NAMALWA (cell line): Measurements from ENCODE around the gene PLXNB3.
"Not testable (repeated sequence)": the region's sequence is repeated elsewhere in the genome, so short reads cannot be mapped to it uniquely, and the experiment has no call there.

Experiments
- DNase-seq: peaks from one replicate; pipeline ENCODE4 v3.0.0-alpha.2; 2015; ENCODE audit warnings: low spot score

PLXNB3 gene

DNA sequence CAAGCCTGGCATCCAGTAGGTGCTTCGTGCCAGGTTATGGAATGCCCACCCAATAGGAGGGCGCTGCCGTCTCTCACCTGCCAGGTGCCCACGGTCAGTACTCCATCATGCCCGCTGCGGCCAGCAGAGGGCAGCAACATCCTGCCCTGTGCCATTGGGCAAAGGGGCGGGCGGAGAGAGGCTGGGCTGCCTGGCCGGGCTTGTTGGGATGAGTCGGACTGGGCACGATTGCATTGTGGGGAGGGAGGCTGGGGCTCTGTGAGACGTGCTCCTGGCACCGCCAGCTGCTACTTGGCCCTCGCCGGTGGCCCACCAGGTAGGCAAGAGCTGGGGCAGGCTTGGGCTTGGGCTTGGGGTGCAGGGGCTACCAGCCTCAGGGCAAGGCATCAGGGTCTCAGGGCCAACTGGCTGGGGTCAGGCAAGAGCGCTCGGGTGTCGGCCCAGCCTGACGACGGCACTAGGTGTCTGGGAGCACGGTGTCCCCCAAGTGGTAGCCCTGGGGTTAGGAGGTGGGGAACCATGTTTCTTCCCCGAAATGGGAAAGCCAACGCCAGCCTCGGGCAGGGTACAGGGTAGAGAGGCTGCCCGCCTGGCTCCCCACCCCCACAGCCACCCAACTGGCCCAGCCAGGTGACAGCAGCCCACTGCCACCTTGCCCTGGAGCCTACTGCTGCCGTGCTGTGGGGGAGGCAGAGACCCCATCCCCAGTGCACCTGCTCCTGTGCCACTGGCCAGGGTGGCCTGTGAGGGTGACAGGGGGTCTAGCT is at the start of gene PLXNB3:
TSS of gene PLXNB3 (plus strand) at position 261 of the 767 bp plus-strand sequence. CDS start 1,287 bp downstream, outside the sequence.
- peak; percentile 67 for DNase-seq

DNA sequence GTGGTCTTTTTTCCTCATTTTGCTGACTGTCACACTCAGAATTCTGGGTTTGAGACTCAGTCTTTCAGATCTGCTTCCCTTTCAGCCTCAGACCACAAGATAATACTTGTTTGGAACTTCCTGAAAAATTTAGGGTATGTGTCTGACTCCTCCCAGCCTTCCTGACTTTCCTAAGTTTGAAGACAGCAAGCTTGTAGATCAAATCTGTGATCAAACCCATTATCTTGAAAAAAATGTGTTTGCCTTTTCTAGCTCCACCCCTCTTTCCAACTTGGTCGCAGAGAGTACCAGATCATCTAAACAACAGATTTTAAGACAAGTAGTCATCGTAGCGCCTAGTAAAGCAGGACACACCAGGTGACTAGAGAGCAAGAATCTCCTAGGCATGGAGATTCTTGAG is 49.8 kb upstream of the PLXNB3 start:
- no peak for DNase-seq

DNA sequence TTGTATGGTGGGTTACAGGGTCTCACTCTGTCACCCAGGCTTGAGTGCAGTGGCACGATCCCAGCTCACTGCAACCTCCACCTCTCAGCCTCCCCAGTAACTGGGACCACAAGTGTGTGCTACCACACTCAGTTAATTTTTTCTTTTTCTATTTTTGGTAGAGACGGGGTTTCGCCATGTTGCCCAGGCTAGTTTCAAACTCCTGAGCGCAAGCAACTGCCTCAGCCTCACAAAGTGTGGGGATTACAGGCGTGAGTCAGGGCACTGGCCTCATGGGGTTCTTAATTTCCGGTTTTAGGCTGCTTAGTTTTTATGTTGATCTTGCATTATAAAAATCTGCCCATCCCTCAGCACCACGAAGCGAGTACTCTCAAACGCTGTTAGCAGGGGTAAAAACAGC is 46.6 kb upstream of the PLXNB3 start:
- no peak for DNase-seq

DNA sequence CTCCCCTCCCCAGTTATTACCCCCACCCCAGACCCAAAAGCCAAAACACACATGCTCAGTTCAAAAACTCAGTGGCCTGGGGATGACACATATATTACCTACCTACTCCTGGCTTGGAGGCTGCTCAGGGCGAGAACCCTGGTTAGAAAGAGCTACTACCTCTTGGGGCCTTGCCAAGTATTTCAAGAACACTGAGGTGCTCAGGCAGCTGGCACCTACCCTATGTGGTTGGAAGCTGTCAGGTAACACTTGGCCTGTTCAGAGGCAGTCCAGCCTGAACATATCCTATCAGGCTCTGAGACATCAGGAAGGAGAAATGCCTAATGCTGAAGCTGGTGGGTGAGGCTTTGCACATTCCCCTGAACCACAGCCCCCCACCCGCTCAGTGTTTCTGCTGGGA is 44.8 kb upstream of the PLXNB3 start:
- DNase-seq: no peak

DNA sequence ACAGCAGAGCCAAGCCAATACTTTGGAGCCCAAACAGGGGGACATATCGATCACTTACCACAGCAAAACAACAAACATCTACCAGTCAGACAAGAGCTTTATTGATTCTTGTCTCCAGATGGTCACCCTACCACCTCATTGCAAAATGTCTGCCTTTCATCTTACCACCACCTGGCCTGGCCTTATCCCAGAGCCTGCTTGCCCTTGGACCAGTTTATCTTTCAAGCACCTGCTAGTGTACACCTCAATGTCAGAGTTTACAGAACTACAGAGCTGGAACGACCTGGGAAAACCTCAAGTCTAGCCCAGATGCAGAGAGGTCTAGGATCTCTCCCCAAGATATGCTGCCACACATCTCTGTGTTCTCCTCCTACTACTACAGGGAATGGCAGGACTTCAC is 44.3 kb upstream of the PLXNB3 start:
- DNase-seq: no peak

DNA sequence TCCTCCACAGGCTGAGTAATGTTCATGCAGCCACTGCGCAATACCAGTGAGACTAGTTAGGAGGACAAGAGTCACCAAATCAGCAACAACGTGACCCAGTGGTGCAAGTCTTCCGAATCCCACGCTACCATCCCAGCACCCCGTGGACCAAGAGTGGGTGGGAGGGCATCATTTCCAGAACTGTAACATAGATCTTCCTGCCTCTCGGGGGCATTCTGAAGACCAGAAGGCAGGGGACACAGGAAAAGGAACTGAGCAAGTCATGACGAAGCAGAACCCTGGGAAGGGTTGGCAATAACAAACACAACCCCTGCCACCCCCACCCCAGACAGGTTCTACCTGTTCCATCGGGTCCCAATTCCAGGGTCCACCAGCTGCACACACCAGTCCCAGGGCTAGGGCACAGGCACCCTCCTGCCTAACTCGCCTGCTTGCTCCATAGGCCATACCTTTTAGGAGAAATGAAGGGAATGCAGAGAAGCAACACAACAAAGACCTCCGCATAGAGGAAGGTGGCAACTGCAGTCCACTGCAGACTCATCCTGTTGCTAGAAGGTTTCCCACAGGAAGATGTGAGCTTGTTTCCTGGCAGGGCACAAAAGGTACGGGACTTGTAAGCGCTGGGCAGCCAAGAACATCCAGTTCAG is 41.2 kb upstream of the PLXNB3 start:
- DNase-seq: peak; percentile 17

DNA sequence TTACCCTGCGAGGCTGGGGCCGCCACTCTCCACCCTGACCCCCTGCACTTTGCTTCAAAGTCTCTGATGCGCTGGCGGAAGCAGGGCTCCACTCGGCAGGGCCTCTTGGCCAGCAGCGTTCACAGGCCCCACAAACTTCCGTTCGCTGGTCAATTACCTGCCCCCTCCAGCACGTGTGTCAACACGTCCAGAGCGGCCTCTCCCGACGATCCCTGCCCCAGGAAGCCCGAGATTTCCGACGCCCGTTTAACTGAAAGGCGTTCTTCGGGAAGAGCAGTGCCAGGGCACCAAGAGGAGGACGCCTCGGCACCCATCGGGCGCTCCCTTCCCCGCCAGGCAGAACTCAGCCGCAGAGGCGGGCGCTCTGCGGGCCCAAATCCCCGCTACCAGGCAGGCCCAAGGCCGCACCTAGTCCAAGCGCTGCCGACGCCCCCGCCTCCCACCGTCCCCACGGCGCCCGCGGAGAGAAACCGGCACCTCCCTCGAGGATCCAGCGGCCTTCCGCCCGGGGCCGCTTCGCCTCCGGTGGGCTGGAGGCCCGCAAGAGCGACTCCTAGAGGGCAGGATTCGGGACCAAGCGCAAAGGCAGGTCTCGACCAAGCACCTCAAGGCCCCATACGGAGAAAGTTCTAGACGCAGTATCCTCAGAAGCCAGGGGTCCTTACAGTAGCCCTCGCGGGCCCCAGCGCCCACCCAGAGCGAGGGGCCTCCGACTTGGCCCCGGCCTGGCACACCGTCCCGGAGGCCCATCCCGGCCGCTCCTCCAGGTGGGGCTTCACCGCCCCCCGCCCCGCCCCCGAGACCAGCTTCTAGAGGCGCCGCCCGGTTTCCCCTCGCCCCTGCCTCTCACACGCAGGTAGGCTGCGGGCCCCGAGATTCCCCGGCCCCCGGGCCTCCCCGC is 40.4 kb upstream of the PLXNB3 start:
- peak; percentile 73 for DNase-seq

DNA sequence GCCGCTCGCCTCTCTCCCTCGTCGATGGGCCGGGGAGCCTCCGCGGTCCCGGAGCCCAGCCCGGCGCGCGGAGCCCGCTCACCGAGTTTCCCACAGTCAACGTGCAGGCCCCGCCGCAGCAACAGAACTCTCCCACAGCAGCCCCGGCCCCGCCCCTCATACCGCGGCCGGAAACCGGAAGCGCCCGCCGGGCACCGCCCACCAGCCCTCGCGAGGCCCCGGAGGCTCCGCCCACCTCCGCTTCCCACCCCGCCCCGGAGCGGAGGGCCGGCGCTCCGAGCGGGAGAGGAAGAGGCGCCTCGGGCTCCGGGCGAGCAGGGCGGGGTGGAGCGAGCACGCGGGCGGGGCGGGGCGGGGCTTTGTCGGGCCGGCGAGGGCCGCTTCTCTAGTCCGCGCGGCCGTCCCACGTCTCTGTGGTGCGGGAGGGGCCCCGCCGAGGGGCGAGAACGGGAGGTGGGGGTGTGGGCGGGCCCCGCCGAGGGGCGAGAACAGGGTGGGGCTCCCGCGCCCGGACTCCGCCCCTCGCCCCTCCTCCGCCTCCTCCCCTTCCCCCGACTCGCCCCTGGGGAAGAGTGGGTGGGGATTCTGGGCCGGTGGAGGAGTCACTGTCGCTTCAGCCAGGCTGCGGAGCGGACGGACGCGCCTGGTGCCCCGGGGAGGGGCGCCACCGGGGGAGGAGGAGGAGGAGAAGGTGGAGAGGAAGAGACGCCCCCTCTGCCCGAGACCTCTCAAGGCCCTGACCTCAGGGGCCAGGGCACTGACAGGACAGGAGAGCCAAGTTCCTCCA is 39.6 kb upstream of the PLXNB3 start, which contains the start of the genes ABCD1 and BCAP31:
TSS of gene ABCD1 (plus strand) at position 605 of the 787 bp plus-strand sequence. CDS start 411 bp downstream, outside the sequence.
TSS of gene BCAP31 (minus strand) at position 136 of the 787 bp plus-strand sequence. CDS start 1,143 bp downstream, outside the sequence.
- DNase-seq: peak; percentile 89

DNA sequence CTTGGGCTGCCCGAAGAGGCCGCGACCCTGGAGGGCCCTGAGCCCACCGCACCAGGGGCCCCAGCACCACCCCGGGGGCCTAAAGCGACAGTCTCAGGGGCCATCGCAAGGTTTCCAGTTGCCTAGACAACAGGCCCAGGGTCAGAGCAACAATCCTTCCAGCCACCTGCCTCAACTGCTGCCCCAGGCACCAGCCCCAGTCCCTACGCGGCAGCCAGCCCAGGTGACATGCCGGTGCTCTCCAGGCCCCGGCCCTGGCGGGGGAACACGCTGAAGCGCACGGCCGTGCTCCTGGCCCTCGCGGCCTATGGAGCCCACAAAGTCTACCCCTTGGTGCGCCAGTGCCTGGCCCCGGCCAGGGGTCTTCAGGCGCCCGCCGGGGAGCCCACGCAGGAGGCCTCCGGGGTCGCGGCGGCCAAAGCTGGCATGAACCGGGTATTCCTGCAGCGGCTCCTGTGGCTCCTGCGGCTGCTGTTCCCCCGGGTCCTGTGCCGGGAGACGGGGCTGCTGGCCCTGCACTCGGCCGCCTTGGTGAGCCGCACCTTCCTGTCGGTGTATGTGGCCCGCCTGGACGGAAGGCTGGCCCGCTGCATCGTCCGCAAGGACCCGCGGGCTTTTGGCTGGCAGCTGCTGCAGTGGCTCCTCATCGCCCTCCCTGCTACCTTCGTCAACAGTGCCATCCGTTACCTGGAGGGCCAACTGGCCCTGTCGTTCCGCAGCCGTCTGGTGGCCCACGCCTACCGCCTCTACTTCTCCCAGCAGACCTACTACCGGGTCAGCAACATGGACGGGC is 38.8 kb upstream of the PLXNB3 start:
- peak; percentile 64 for DNase-seq

DNA sequence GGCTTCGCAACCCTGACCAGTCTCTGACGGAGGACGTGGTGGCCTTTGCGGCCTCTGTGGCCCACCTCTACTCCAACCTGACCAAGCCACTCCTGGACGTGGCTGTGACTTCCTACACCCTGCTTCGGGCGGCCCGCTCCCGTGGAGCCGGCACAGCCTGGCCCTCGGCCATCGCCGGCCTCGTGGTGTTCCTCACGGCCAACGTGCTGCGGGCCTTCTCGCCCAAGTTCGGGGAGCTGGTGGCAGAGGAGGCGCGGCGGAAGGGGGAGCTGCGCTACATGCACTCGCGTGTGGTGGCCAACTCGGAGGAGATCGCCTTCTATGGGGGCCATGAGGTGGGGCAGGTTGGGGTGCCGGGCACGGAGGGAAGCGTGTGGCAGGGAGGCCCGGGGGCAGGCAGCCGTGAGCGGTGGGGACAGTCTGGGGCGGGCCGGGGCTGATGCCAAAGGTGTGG is 38.2 kb upstream of the PLXNB3 start:
- no peak for DNase-seq

DNA sequence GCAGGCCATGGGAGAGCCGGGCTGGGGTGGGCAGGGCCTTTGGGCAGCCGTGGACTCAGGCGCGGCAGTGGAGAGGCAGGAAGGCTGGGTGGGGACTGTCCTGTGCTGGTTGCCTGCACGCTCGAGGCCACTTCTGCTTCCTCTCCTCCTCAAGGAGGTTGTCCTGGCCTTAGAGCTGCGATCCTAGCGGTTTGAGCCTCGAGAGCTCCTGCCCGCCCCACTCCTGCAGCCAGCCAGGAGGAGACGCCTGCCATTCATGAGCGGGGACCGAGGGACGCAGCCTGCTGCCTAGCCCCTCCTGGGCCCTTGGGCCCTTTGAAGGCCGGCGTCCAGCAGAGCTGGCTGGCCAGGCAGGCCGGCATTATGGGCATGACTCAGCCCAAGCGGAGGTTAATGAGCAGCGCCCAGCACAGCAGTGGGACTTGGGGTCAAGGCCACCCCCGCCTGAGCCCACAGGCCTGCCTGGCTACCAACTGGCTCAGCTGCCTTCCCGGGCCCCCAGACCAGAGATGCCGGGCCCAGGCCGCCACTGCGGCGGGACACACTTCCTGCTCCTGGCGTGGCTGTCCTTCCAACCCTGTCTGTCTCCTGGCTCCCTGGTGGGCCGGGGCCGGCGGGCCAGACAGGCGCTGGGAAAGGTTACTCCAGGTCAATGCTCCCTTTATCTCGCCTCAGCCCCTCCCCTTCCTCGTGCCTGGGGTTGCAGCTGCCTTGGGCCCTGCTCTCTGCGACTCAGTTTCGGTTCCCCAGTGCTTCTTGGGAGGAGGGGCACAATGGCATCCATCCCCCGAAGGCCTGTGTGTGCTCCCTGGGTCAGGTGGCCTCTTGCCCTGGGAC is 37.5 kb upstream of the PLXNB3 start:
- DNase-seq: peak; percentile 89

DNA sequence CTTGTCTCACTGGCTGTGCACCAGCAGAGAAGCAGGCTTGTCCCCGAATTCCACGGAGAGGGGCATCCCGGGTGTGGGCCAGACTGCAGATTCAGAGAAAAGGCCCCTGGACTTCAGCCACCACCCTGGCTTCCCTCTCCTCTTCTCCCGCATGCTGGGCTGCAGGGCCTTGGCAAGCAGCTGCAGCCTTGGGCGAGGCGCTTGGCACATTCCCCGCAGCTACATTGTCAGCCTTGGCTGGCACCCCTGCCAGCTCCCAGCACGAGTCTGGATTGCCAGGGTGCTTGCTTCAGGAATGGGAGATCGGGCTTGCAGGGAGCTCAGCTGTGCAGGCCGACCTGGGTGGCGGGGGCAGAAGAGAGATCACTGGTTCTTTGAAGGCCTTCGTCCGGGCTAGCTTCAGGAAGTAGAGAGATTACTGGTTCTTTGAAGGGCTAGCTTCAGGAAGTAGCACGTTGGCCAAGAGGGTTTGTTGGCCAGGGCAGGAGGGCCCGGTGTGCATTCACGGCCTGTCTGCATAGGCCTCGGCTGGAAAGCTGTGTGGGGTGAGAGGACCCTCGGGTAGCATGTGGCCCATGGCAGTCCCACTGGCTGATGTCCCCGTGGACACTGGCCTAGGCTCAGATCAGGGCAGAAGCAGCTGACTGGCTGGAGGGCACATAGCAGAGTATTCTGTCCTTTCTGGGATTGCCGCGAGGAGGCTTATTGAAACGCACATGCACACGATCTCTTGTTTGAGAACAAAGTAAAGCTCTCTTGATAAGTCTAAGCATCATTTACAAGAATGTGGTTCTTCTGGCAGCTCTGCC is 36.7 kb upstream of the PLXNB3 start:
- DNase-seq: no peak

DNA sequence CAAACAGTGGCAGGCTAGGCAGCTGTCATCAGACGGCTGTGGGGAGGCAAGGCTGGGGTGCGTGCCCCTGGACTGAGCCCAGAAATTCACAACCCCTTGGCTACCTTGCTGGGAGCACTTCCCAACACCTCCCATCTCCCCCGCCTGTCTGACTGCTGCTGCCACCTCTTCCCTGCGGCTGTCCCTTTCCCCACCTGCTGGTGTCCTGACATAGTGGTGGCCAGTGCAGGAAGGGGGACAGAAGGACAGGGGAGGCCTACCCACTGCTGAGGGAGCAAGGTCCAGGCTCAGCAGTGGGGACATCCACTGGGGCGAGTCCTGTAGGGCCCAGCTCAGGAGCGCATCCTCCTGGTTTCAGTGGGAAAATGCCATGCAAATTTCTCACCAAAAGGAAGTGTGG is 36.0 kb upstream of the PLXNB3 start:
- no peak for DNase-seq

DNA sequence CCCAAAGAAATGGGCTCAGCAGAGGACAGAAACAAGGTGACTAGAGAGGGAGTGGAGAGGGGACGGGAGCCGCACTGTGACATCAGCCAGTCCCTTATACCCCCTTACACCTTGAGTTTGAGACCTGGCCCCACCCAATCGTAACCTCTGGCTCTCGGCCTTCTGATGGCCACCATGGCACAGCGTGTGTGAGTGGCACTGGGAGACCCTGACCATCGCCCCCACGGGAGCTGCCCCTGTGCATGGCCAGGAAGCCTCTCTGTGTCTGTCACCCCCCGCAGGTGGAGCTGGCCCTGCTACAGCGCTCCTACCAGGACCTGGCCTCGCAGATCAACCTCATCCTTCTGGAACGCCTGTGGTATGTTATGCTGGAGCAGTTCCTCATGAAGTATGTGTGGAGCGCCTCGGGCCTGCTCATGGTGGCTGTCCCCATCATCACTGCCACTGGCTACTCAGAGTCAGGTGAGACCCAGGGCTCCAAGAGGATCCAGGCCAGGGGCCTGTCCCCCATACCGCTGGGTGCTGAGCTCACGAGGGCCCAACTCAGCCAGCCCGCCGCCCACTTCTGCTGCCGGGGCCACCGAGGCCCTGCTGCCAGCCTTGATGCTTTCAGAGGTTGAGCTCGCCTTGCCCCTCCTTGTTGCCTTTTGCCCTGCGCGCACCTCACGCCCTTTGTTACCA is 35.0 kb upstream of the PLXNB3 start:
- no peak for DNase-seq

DNA sequence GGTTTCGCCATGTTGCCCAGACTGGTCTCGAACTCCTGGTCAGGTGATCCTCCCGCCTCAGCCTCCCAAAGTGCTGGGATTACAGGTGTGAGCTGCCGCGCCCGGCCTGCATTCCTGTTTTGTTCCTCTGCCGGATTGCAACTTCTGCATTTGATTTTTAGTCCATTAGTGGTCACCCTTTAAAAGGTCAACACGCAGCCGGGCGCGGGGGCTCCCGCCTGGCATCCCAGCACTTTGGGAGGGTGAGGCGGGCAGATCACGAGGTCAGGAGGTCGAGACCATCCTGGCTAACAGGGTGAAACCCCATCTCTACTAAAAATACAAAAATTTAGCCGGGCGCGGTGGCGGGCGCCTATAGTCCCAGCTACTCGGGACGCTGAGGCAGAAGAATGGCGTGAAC is 33.9 kb upstream of the PLXNB3 start:
- DNase-seq: not testable (repeated sequence)

DNA sequence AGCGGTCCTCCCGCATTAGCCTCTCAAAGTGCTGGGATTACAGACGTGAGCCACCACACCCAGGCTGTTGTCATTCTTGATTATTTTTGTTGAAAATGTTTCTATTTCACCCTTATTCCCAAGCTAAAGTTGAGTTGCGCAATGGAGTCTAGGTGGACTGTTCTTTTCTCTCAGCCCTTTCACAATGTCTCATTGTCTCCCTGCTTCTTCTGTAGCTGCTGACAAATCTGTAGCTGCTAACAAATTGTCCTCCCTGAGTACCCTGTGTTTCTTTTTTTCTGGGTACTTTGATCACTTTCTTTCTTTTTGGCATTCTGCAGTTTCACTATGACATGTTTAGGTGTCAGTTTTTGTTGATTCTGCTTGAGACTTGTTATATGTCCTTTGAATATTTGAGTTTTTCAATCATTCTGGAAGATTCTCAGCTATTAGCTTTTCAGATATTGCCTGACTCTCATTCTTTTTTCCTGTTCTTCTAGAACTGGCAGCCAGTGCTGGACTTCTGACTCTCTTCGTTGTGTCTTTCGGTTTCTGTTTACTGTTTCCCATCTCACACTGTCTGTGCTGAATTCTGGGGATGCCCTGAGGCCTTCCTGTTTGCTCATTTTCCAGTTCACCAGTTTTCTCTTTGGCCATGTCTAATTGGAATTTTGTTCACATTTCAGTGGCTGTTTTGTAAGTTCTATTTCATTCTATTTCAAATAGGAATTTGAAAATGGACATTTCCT is 32.8 kb upstream of the PLXNB3 start:
- no peak for DNase-seq

DNA sequence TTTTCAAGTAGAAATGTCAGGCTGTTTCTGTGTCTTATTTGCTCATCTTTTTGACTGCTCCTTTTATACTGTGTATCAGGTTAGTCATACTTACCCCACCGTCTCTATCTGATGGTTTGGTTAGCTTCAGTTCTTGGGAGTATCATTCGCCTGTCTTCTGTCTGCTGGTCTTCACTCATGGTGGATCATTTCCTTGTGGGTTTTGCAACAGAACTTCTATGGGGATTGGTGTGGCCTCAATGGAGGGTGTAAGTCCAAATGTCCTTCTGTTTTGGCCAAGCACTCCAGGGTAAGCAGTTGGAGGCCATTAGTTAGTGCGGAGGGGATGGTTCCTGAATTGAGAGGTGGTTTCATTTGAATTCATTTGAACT is 32.2 kb upstream of the PLXNB3 start:
- no peak for DNase-seq

DNA sequence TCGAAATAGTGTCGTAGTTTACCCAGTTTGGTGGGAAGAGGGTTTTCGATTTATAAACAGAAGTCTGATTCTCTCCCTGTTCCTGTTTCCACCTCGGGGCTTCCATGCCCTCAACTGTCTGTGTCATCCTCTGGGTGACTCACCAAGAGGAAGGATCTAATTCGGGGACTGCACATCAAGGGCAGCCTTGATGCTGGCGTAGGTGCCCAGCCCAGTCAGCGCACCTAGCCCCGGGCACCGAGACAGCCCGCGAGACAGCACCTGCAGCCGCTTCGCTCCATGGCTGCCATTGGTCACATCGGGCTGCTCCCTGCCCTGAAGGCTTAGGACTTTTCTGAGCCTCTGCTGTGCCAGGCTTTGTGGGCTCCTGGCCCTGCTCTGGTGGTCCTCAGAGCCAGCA is 31.6 kb upstream of the PLXNB3 start:
- no peak for DNase-seq
